ENCODE data around the gene TMEM106C.

TMEM106C gene

DNA sequence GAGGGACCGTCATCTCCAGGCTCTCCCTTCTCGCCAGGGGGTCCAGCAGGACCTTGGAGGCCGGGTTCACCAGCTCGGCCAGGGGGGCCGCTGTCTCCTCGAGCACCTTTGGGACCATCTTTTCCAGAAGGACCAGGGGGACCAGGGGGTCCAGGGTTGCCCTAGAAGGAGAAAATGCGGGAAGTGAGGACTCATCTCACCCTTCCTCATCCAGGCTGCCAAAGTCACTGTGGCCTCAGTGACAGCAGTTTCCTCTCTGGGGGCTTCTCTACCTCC is 15.1 kb downstream of the TMEM106C start:
- no peak for DNase-seq (ENCODE audit: low read depth)
- H3K4me3 ChIP-seq (ENCODE audit: low read depth, low read length), result no peak overlapping the region
- TF ChIP-seq, protein P1, sequence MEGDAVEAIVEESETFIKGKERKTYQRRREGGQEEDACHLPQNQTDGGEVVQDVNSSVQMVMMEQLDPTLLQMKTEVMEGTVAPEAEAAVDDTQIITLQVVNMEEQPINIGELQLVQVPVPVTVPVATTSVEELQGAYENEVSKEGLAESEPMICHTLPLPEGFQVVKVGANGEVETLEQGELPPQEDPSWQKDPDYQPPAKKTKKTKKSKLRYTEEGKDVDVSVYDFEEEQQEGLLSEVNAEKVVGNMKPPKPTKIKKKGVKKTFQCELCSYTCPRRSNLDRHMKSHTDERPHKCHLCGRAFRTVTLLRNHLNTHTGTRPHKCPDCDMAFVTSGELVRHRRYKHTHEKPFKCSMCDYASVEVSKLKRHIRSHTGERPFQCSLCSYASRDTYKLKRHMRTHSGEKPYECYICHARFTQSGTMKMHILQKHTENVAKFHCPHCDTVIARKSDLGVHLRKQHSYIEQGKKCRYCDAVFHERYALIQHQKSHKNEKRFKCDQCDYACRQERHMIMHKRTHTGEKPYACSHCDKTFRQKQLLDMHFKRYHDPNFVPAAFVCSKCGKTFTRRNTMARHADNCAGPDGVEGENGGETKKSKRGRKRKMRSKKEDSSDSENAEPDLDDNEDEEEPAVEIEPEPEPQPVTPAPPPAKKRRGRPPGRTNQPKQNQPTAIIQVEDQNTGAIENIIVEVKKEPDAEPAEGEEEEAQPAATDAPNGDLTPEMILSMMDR (IDR thresholded peaks at IDR 0.05; ENCODE audit: control insufficient read depth, extremely low read depth, insufficient read depth), result no peak

DNA sequence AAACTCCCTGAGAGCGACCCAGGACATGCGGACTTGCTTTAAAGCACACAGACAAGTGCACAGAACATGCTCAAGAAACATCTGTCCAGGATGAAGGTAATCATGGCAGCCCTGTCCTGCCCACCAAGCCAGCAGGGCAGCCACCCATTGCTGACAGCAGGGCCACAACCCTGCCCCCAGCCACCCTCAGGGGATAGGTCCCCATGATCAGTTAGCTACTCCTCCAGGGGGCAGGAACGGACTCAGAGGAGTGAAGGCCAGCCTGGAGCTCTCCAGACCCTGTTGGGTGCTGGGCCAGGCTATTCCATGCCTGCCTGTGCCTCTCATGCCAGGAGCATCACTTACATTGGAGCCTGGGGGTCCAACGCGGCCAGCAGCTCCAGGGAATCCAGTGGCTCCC is 15.8 kb downstream of the TMEM106C start:
- TF ChIP-seq, protein P1 (IDR thresholded peaks at IDR 0.05; ENCODE audit: control insufficient read depth, extremely low read depth, insufficient read depth), result no peak
- no peak overlapping the region for H3K4me3 ChIP-seq (ENCODE audit: low read depth, low read length)
- no peak for DNase-seq (ENCODE audit: low read depth)

DNA sequence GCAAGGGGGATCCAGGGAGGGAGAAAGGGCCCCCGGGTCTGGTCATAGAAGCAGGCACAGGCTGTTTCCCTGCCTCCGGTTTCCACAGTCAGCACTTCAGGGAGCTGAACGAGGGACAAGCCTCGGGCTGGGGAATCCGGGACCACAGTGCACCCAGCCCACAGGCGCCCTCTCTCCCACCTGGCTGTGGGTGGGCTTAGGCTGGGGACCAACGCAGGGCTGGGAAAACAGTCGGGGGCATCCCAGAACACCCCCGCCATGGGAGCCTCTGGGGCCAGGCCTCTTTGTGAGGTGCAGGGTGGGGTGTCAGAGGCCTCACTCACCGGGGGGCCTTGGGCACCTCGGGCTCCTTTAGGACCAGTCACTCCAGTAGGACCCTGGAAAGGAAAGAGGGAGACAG is 16.3 kb downstream of the TMEM106C start:
- no peak for DNase-seq (ENCODE audit: low read depth)
- H3K4me3 ChIP-seq (ENCODE audit: low read depth, low read length), result no peak overlapping the region
- TF ChIP-seq, protein P1 (IDR thresholded peaks at IDR 0.05; ENCODE audit: control insufficient read depth, extremely low read depth, insufficient read depth), result no peak

DNA sequence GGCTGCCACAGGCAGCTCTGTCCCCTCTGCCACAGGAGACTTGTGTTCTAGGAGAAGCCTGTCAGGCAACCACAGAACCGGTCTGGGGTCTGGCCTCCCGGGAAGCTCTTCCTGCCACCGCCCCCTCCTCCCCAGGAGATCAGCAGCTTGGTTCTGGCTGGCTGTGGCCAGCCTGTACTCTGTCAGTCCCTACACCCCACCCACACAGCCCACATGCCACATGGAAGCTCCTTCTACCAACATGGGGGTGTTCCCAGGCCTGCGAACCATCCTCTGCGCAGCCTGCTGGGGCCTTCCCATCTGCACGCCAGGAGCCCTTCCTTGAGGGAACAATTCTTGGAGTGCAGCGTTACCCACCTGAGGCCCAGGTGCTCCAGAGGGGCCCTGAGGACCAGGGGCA is 16.8 kb downstream of the TMEM106C start:
- H3K4me3 ChIP-seq (ENCODE audit: low read depth, low read length), result no peak overlapping the region
- TF ChIP-seq, protein P1 (IDR thresholded peaks at IDR 0.05; ENCODE audit: control insufficient read depth, extremely low read depth, insufficient read depth), result no peak
- no peak for DNase-seq (ENCODE audit: low read depth)

DNA sequence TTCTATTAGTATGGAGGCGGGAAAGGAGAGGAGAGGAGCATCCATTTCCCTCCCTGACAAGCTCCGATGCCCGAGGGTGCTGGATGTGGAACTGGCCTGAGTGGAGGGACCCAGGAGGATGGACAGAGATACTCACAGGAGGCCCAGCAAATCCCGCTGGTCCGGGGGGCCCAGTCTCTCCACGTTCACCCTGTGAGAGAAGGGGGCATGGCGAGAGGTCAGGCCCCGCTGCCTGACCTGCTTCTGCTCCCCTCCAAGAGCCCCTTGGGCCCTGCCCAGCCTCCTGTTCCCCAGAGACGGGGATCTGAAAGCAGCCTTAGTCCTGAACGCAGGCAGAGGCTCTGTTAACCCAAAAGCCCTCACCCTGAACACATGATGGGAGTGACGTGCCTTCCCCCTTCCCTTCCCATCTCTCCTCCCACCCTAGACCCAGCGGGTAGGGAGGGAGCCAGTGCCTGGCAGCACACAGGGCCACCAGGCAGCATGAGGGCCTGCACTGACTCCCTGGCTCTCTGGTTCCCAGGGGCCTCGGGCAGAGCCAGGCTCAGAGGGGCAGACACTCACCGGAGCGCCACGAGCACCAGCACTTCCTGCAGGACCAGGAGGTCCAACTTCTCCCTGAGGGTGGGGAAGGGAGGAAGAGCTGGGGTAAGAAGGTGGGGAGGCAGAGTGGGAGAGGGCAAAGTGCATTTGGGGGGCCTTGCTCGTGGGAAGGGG is 17.5 kb downstream of the TMEM106C start:
- TF ChIP-seq, protein P1 (IDR thresholded peaks at IDR 0.05; ENCODE audit: control insufficient read depth, extremely low read depth, insufficient read depth), result no peak
- DNase-seq (ENCODE audit: low read depth), result no peak
- H3K4me3 ChIP-seq (ENCODE audit: low read depth, low read length), result no peak overlapping the region

DNA sequence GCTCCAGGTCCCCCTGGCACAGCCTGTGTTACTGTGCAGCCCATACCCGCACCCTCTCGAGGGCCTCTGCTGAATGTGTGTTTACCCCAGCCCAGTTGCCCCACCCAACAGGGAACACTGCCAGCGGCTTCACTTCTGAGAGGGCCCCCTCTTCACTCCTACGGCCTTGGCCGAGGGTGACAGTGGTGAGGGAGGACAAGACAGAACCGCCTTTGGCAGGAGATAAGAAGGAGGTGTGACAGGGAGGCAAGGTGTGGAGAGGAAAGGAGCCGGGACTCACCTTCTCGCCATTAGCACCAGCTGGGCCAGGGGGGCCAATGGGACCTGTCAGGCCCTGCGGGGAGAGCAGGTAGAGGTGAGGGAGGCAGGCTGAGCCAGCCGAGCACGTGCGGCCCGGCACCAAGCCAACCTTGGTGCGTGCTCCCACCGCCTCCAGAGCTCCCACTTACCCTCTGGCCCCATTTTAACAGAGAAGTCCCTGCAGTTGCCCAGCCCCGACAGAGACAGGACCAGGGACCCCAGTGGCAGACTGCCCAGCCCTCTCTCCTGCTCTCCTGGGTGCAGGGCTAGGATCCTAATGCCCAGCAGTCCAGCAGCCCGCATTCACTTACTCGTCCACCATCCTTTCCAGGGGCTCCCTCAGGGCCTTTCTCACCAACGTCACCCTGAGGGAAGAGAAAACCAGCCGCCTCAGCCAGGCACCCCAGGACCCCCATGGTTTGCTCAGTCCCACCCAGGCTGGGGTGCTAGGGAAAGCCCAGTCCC is 18.3 kb downstream of the TMEM106C start:
- no peak for DNase-seq (ENCODE audit: low read depth)
- no peak overlapping the region for H3K4me3 ChIP-seq (ENCODE audit: low read depth, low read length)
- TF ChIP-seq, protein P1 (IDR thresholded peaks at IDR 0.05; ENCODE audit: control insufficient read depth, extremely low read depth, insufficient read depth), result no peak
